WI38 (cell line): ENCODE data around the gene SLC35F3.

ENCODE experiments used
- H3K4me3 ChIP-seq: 2 replicates; pipeline ENCODE4 v1.5.1; 2011; ENCODE audit warnings: low read depth, mild to moderate bottlenecking, control low read depth, low read length
- TF ChIP-seq, protein P1 (sequence below): IDR thresholded peaks from 2 replicates; pipeline ENCODE4 v1.5.1; 2012; ENCODE audit warnings: low read depth, mild to moderate bottlenecking, control low read depth, low read length

The SLC35F3 gene

GRCh38 chr1:234219711-234220110 is 315.2 kb downstream of the SLC35F3 start:
- TF ChIP-seq, protein P1, sequence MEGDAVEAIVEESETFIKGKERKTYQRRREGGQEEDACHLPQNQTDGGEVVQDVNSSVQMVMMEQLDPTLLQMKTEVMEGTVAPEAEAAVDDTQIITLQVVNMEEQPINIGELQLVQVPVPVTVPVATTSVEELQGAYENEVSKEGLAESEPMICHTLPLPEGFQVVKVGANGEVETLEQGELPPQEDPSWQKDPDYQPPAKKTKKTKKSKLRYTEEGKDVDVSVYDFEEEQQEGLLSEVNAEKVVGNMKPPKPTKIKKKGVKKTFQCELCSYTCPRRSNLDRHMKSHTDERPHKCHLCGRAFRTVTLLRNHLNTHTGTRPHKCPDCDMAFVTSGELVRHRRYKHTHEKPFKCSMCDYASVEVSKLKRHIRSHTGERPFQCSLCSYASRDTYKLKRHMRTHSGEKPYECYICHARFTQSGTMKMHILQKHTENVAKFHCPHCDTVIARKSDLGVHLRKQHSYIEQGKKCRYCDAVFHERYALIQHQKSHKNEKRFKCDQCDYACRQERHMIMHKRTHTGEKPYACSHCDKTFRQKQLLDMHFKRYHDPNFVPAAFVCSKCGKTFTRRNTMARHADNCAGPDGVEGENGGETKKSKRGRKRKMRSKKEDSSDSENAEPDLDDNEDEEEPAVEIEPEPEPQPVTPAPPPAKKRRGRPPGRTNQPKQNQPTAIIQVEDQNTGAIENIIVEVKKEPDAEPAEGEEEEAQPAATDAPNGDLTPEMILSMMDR: no peak
- H3K4me3 ChIP-seq: no peak overlapping the region

GRCh38 chr1:234221601-234222000 is 317.1 kb downstream of the SLC35F3 start:
- TF ChIP-seq, protein P1: no peak
- H3K4me3 ChIP-seq: no peak overlapping the region

DNA sequence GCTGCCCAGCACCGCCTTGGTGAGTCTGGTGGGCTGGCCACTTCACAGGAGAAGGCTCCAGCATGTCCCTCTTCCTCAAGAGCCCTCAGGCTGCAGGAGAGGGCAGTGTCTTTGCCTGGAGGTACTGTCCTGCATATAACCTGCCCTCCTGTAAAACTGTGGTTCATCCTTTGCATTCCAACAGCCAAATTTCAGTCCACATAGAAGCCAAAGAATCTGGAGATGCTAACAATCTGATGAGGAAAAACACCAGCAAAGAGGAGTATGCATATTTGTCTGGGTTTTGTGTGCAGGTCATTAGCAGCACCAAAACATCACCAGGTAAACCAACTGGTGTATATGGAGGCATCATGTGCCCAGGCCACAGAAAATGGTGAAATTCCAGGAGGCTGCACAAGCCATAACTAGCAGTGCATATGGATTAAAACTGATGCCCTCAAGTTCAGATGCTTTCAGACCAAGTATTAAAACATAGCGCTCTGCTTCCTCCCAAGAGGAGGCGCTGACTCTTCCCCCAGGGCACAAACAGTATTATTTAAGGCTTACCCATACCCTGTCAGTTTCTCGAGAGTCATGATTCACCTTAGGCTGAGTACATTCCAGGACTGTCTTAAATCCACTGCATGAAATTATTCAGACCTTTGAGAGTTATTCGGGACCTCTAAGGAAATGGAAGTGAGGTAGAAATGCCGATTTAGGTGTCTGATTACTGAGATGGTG is 318.2 kb downstream of the SLC35F3 start:
- no peak overlapping the region for H3K4me3 ChIP-seq
- TF ChIP-seq, protein P1: no peak

GRCh38 chr1:234226113-234226818 is 321.8 kb downstream of the SLC35F3 start:
- TF ChIP-seq, protein P1: no peak
- H3K4me3 ChIP-seq: no peak overlapping the region

GRCh38 chr1:234226819-234227165 is 322.3 kb downstream of the SLC35F3 start:
- TF ChIP-seq, protein P1: no peak
- no peak overlapping the region for H3K4me3 ChIP-seq

- no peak overlapping the region for H3K4me3 ChIP-seq
- TF ChIP-seq, protein P1: no peak
These were observed 325.3 kb downstream of the SLC35F3 start for GRCh38 chr1:234229581-234230387.
